Tibial artery (tissue), 4 donors: ENCODE results near the gene MDP1.

Source experiments
- DNase-seq, 2 donors: peaks; one replicate each; pipeline ENCODE4 v3.0.0-alpha.2; 2019
- H3K27ac ChIP-seq, 2 donors: fragments of 200-600 bp; sonication (generic) in 1 of 2; 1 replicate in 1 of 2; 2 replicates in 1 of 2; pipeline ENCODE4 v1.5.1; 2018 to 2019; ENCODE audit warnings: mild to moderate bottlenecking in 1 of 2
- H3K27me3 ChIP-seq, 2 donors: fragments of 200-600 bp; sonication (generic) in 1 of 2; one replicate each; pipeline versions ENCODE4 v1.5.1 to v1.6.0; 2016 to 2019
- H3K36me3 ChIP-seq, 3 donors: fragments of 200-600 bp; sonication (generic) in 2 of 3; one replicate each; pipeline ENCODE4 v1.5.1; 2016 to 2019; ENCODE audit warnings: mild to moderate bottlenecking in 2 of 3
- H3K4me1 ChIP-seq, 4 donors: fragments of 200-600 bp; sonication (generic) in 2 of 4; 1 replicate in 3 of 4; 2 replicates in 1 of 4; pipeline ENCODE4 v1.5.1; 2016 to 2019
- H3K4me3 ChIP-seq, 2 donors: fragments of 200-600 bp; sonication (generic) in 1 of 2; 1 replicate in 1 of 2; 2 replicates in 1 of 2; pipeline ENCODE4 v1.5.1; 2018 to 2019; ENCODE audit warnings: mild to moderate bottlenecking in 2 of 2
- H3K9me3 ChIP-seq, 3 donors: fragments of 200-600 bp; sonication (generic) in 1 of 3; one replicate each; pipeline ENCODE4 v1.5.1; 2016 to 2019
- intact Hi-C: fragments of 100-400 bp; cut with DNase I; formaldehyde crosslinking; loops from one replicate; pipeline ENCODE4 v1.15.0; 2023; ENCODE audit warnings: low total_unique reads
- TF ChIP-seq, protein P1 (sequence below), 2 experiments: fragments of 200-600 bp in 1 of 2; fragments of 450-650 bp in 1 of 2; IDR thresholded peaks; one replicate each; pipeline ENCODE4 v1.5.1; 2017 to 2019; ENCODE audit warnings: antibody characterized with exemption in 2 of 2, mild to moderate bottlenecking in 1 of 2, moderate library complexity in 1 of 2

MDP1 gene

DNA sequence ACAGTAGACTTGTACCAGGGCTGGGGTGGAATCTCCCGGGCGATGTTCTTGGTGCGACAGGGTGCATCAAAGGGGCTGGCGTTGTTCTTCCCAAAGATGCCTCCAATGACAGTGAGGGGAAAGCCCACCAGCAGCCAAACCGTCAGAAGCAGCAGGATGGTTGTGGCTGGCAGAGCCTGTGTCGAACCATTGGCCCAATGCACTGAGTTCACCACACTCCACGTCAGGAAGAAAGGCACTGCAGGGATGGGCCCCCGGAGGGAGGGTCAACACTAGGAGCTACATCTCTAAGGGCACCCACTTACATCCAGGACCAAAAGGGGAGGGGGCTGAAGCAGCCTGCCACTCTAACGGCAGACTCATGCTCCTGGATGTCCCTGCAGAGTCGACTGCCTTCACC is 25.4 kb downstream of the MDP1 start:
- peaks cover 25 to 54% (median 34%) of the 10 kb centered on the region in 3 donors for H3K36me3 ChIP-seq
- no peaks in the 10 kb centered on the region for H3K27me3 ChIP-seq
- TF ChIP-seq, protein P1, sequence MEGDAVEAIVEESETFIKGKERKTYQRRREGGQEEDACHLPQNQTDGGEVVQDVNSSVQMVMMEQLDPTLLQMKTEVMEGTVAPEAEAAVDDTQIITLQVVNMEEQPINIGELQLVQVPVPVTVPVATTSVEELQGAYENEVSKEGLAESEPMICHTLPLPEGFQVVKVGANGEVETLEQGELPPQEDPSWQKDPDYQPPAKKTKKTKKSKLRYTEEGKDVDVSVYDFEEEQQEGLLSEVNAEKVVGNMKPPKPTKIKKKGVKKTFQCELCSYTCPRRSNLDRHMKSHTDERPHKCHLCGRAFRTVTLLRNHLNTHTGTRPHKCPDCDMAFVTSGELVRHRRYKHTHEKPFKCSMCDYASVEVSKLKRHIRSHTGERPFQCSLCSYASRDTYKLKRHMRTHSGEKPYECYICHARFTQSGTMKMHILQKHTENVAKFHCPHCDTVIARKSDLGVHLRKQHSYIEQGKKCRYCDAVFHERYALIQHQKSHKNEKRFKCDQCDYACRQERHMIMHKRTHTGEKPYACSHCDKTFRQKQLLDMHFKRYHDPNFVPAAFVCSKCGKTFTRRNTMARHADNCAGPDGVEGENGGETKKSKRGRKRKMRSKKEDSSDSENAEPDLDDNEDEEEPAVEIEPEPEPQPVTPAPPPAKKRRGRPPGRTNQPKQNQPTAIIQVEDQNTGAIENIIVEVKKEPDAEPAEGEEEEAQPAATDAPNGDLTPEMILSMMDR (IDR thresholded peaks at IDR 0.05), result no peak
- DNase-seq, result no peak
- no peaks in the 10 kb centered on the region for H3K9me3 ChIP-seq
- H3K27ac ChIP-seq, result no peak overlapping the region
- no peak overlapping the region for H3K4me3 ChIP-seq
- peaks cover 0 to 35% (median 28%) of the 10 kb centered on the region in 4 donors for H3K4me1 ChIP-seq
- intact Hi-C loops, result no loop called here

GRCh38 chr14:24189460-24189859 is 26.4 kb downstream of the MDP1 start:
- H3K4me1 ChIP-seq, result peaks cover 0 to 30% (median 23%) of the 10 kb centered on the region in 4 donors
- TF ChIP-seq, protein P1 (IDR thresholded peaks at IDR 0.05), result no peak
- H3K9me3 ChIP-seq, result no peaks in the 10 kb centered on the region
- intact Hi-C loops, result loop anchor here (5.0 kb wide), 1 partner anchor 42 kb away; the partner anchor contains the start of genes PSME2 and RNF31
- no peak for DNase-seq
- peak overlapping the region in 1 of 2 donors; percentile 73 for H3K27ac ChIP-seq
- H3K36me3 ChIP-seq, result peaks cover 34 to 63% (median 44%) of the 10 kb centered on the region in 3 donors
- H3K4me3 ChIP-seq, result no peak overlapping the region
- H3K27me3 ChIP-seq, result no peaks in the 10 kb centered on the region

- DNase-seq, result no peak
- intact Hi-C loops, result loop anchor here (5.0 kb wide), 1 partner anchor 42 kb away; the partner anchor contains the start of genes PSME2 and RNF31
- peaks cover 39 to 68% (median 48%) of the 10 kb centered on the region in 3 donors for H3K36me3 ChIP-seq
- H3K27ac ChIP-seq, result peak overlapping the region in 1 of 2 donors; percentile 73
- no peaks in the 10 kb centered on the region for H3K27me3 ChIP-seq
- H3K9me3 ChIP-seq, result no peaks in the 10 kb centered on the region
- H3K4me1 ChIP-seq, result peaks cover 0 to 26% (median 19%) of the 10 kb centered on the region in 4 donors
- TF ChIP-seq, protein P1 (IDR thresholded peaks at IDR 0.05), result no peak
- peak overlapping the region; percentile 56 to 67 for H3K4me3 ChIP-seq
Measured at GRCh38 chr14:24189059-24189375, 26.8 kb downstream of the MDP1 start.

- H3K4me1 ChIP-seq, result peaks cover 0 to 24% (median 17%) of the 10 kb centered on the region in 4 donors
- TF ChIP-seq, protein P1 (IDR thresholded peaks at IDR 0.05), result peak in 1 of 2 experiments; percentile 9
- H3K9me3 ChIP-seq, result no peaks in the 10 kb centered on the region
- H3K36me3 ChIP-seq, result peaks cover 45 to 73% (median 54%) of the 10 kb centered on the region in 3 donors
- no peaks in the 10 kb centered on the region for H3K27me3 ChIP-seq
- DNase-seq, result peak; percentile 96 to 97
- intact Hi-C loops, result loop anchor here (5.0 kb wide), 1 partner anchor 41 kb away; the partner anchor contains the start of genes PSME2 and RNF31
- peak within 1 kb of the TSS; percentile 56 to 67 for H3K4me3 ChIP-seq
- peak within 1 kb of the TSS; percentile 65 to 73 for H3K27ac ChIP-seq
Measured at GRCh38 chr14:24188251-24189058, 27.4 kb downstream of the MDP1 start, which contains the start of gene IPO4. IPO4 (minus strand) TSS chr14:24188816; CDS start chr14:24188787, 29 bp downstream.

- Histone ChIP-seq H3K27ac (no peak overlapping the region), H3K4me1 (peaks cover 0 to 24% (median 17%) of the 10 kb centered on the region in 4 donors), H3K4me3 (peak overlapping the region; percentile 56 to 67), H3K9me3 (no peaks in the 10 kb centered on the region), H3K27me3 (no peaks in the 10 kb centered on the region), H3K36me3 (peaks cover 48 to 75% (median 56%) of the 10 kb centered on the region in 3 donors)
- intact Hi-C loops, result loop anchor here (5.0 kb wide), 1 partner anchor 40 kb away; the partner anchor contains the start of genes PSME2 and RNF31
- TF ChIP-seq, protein P1 (IDR thresholded peaks at IDR 0.05), result no peak
- DNase-seq, result no peak
Measured at GRCh38 chr14:24187539-24187915, 28.3 kb downstream of the MDP1 start.
